Smooth muscle cell (in vitro differentiated cells): Measurements from ENCODE around the gene PNPLA6. TPM values are rescaled to one million over a fixed set of nuclear protein-coding genes. Genes with fewer than 3 reads are reported as not detected.
A peak's percentile ranks its signal among the peaks of the same experiment; 100 is the strongest.

Source experiments
- DNase-seq: peaks from one replicate; lab custom pipeline; 2025; ENCODE audit not compliant: unreplicated experiment; lab: John Stamatoyannopoulos, UW
- H2AFZ ChIP-seq: fragments of 200-600 bp; sonication (generic); 2 replicates; pipeline ENCODE4 v1.6.0; 2016; ENCODE audit warnings: antibody characterized with exemption, low read depth, mild to moderate bottlenecking
- H3F3A ChIP-seq: fragments of 200-600 bp; sonication (generic); 2 replicates; pipeline ENCODE4 v1.6.0; 2017; ENCODE audit warnings: antibody characterized with exemption, low read depth
- H3K27ac ChIP-seq: fragments of 200-600 bp; sonication (generic); 2 replicates; pipeline ENCODE4 v1.5.1; 2016; ENCODE audit warnings: low read depth, mild to moderate bottlenecking
- H3K27me3 ChIP-seq: fragments of 200-600 bp; sonication (generic); 2 replicates; pipeline ENCODE4 v1.6.1; 2016; ENCODE audit warnings: low read depth, mild to moderate bottlenecking
- H3K36me3 ChIP-seq: fragments of 200-600 bp; sonication (generic); 2 replicates; pipeline ENCODE4 v1.5.1; 2016; ENCODE audit warnings: low read depth
- H3K4me1 ChIP-seq: fragments of 200-600 bp; sonication (generic); 2 replicates; pipeline ENCODE4 v1.5.1; 2016; ENCODE audit warnings: low read depth
- H3K4me2 ChIP-seq: fragments of 200-600 bp; sonication (generic); 2 replicates; pipeline ENCODE4 v1.6.0; 2016; ENCODE audit warnings: mild to moderate bottlenecking
- H3K4me3 ChIP-seq: fragments of 200-600 bp; sonication (generic); 2 replicates; pipeline ENCODE4 v1.5.1; 2016; ENCODE audit warnings: mild to moderate bottlenecking
- H3K79me2 ChIP-seq: fragments of 200-600 bp; sonication (generic); 2 replicates; pipeline ENCODE4 v1.6.0; 2016; ENCODE audit warnings: low read depth, mild to moderate bottlenecking
- H3K9ac ChIP-seq: fragments of 200-600 bp; sonication (generic); 2 replicates; pipeline ENCODE4 v1.6.0; 2016; ENCODE audit warnings: low read depth
- H3K9me3 ChIP-seq: fragments of 200-600 bp; sonication (generic); replicated peaks from 2 replicates; pipeline ENCODE4 v1.5.1; 2016; ENCODE audit warnings: low read depth
- H4K20me1 ChIP-seq: fragments of 200-600 bp; sonication (generic); 2 replicates; pipeline ENCODE4 v1.6.0; 2016; ENCODE audit warnings: low read depth
- CTCF ChIP-seq: fragments of 200-600 bp; sonication (generic); IDR thresholded peaks from 2 replicates; pipeline ENCODE4 v1.5.1; 2017; ENCODE audit warnings: borderline replicate concordance, mild to moderate bottlenecking, antibody characterized with exemption; ENCODE audit not compliant: insufficient read depth, poor library complexity, severe bottlenecking
- WGBS: methylation state at CpG from one replicate; pipeline ENCODE4 v1.1.7; 2016; ENCODE audit warnings: low lambda C conversion rate; 5-methylcytosine and 5-hydroxymethylcytosine counted together
- polyA plus RNA-seq: library from polyadenylated mRNA; unstranded; fragments of >200 nt; fragmentation: Nextera tagmentation; extraction: Ambion mirVana; gene quantifications from 2 replicates; pipeline ENCODE4 v1.2.1, GENCODE V29; 2016
- total RNA-seq: library from RNA; depleted of rRNA; stranded (reverse); fragments of >200 nt; gene quantifications from 2 replicates; pipeline ENCODE4 v1.2.3, GENCODE V29; 2014

The PNPLA6 gene
- total and polyA plus RNA-seq, 2 experiments from 2014 or later, result 22.3 to 55.6 TPM

GRCh38 chr19:7516333-7516732 lies 19.2 kb upstream of the PNPLA6 start:
- Histone ChIP-seq H4K20me1 (no peaks in the 10 kb centered on the region), H3K4me3 (peak overlapping the region; percentile 83), H3K9me3 (no peaks in the 10 kb centered on the region), H3K79me2 (no peaks in the 10 kb centered on the region), H3K27ac (peak overlapping the region; percentile 31), H3K36me3 (no peaks in the 10 kb centered on the region), H3F3A (peaks cover 11% of the 10 kb centered on the region), H3K9ac (peak overlapping the region; percentile 93), H3K4me2 (peak overlapping the region; percentile 98), H3K4me1 (peaks cover 8% of the 10 kb centered on the region), H2AFZ (peak overlapping the region; percentile 37), H3K27me3 (no peaks in the 10 kb centered on the region)
- no peak for TF ChIP-seq CTCF
- WGBS, result 0% methylated on average over 1 of the region's 28 CpGs
- no peak for DNase-seq

- no peaks in the 10 kb centered on the region for H3K36me3 ChIP-seq
- H3K9me3 ChIP-seq, result no peaks in the 10 kb centered on the region
- peak overlapping the region; percentile 83 for H3K4me3 ChIP-seq
- peak overlapping the region; percentile 98 for H3K4me2 ChIP-seq
- H2AFZ ChIP-seq, result no peak overlapping the region
- no peaks in the 10 kb centered on the region for H4K20me1 ChIP-seq
- WGBS, result 70% methylated on average over 4 of the region's 4 CpGs
- TF ChIP-seq CTCF, result no peak
- H3K9ac ChIP-seq, result peak overlapping the region; percentile 93
- no peaks in the 10 kb centered on the region for H3K79me2 ChIP-seq
- H3K27me3 ChIP-seq, result no peaks in the 10 kb centered on the region
- no peak for DNase-seq
- H3F3A ChIP-seq, result peaks cover 11% of the 10 kb centered on the region
- H3K4me1 ChIP-seq, result peaks cover 8% of the 10 kb centered on the region
- peak overlapping the region; percentile 31 for H3K27ac ChIP-seq
Observed at GRCh38 chr19:7516878-7517277, 18.6 kb upstream of the PNPLA6 start.

- H3K9ac ChIP-seq, result no peak overlapping the region
- no peaks in the 10 kb centered on the region for H3K36me3 ChIP-seq
- H3K4me2 ChIP-seq, result no peak overlapping the region
- H3K4me3 ChIP-seq, result no peak overlapping the region
- H2AFZ ChIP-seq, result no peak overlapping the region
- H3K4me1 ChIP-seq, result peaks cover 15% of the 10 kb centered on the region
- H3K9me3 ChIP-seq, result no peaks in the 10 kb centered on the region
- over 99% methylated on average over 50 of the region's 74 CpGs for WGBS
- H4K20me1 ChIP-seq, result no peaks in the 10 kb centered on the region
- peaks cover 6% of the 10 kb centered on the region for H3F3A ChIP-seq
- no peak for DNase-seq
- H3K27ac ChIP-seq, result no peak overlapping the region
- TF ChIP-seq CTCF, result no peak
- H3K79me2 ChIP-seq, result no peaks in the 10 kb centered on the region
- no peaks in the 10 kb centered on the region for H3K27me3 ChIP-seq
Observed at GRCh38 chr19:7519361-7520130, 16.0 kb upstream of the PNPLA6 start.
